Measurements from ENCODE around the gene WDR27. TPM values are rescaled to one million over a fixed set of nuclear protein-coding genes. Genes with fewer than 3 reads are reported as not detected.

The WDR27 gene
- total and polyA plus RNA-seq, 2 donors from 2014 or later, result 12.3 to 45.0 TPM

DNA sequence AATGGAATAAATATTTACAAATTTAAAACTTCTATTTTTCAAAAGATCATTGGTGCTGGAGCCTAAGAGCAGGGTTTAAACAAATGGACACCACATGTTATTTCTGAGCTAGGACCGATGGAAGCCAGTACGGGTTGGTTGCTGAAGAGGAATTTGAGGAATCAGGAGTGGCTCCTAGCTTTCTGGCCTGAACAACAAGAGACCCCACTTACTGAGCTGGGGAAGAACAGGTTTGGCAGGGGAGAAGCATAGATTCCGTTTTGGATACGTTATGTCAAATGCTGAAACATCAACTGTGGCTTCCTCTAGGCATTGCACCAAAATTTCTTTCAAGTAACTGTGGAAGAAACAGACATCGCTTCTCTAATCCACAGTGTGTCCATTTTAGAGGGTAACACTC lies 6.7 kb downstream of the WDR27 start:
- peaks cover 0 to 3% (median 0%) of the 10 kb centered on the region in 3 donors for H3K4me1 ChIP-seq (ENCODE audit: control insufficient read depth in 2 of 3, insufficient read depth in 2 of 3, low read depth in 1 of 3, low read length in 3 of 3)
- H3K27me3 ChIP-seq (ENCODE audit: control insufficient read depth, insufficient read depth, low read length), result no peaks in the 10 kb centered on the region
- intact Hi-C loops (cut with DNase I), result no loop called here
- FAIRE-seq (no peak), DNase-seq (no peak)
- TF ChIP-seq, protein P1, sequence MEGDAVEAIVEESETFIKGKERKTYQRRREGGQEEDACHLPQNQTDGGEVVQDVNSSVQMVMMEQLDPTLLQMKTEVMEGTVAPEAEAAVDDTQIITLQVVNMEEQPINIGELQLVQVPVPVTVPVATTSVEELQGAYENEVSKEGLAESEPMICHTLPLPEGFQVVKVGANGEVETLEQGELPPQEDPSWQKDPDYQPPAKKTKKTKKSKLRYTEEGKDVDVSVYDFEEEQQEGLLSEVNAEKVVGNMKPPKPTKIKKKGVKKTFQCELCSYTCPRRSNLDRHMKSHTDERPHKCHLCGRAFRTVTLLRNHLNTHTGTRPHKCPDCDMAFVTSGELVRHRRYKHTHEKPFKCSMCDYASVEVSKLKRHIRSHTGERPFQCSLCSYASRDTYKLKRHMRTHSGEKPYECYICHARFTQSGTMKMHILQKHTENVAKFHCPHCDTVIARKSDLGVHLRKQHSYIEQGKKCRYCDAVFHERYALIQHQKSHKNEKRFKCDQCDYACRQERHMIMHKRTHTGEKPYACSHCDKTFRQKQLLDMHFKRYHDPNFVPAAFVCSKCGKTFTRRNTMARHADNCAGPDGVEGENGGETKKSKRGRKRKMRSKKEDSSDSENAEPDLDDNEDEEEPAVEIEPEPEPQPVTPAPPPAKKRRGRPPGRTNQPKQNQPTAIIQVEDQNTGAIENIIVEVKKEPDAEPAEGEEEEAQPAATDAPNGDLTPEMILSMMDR (IDR thresholded peaks at IDR 0.05; ENCODE audit: borderline replicate concordance, extremely low read depth, insufficient read depth), result no peak
- peaks cover 0 to 5% (median 0%) of the 10 kb centered on the region in 3 donors for H3K36me3 ChIP-seq (ENCODE audit: control insufficient read depth in 2 of 3, insufficient read depth in 3 of 3, low read length in 3 of 3)
- peaks cover 0 to 3% (median 1%) of the 10 kb centered on the region in 3 donors for H3K9me3 ChIP-seq (ENCODE audit: control insufficient read depth in 2 of 3, insufficient read depth in 1 of 3, low read length in 3 of 3)
- H3K27ac ChIP-seq (ENCODE audit: low read depth in 2 of 2, low read length in 2 of 2), result no peak overlapping the region
- H3K9ac ChIP-seq (ENCODE audit: low read length in 3 of 3), result no peak overlapping the region
- no peak overlapping the region for H3K4me3 ChIP-seq (ENCODE audit: low read length in 3 of 3)

DNA sequence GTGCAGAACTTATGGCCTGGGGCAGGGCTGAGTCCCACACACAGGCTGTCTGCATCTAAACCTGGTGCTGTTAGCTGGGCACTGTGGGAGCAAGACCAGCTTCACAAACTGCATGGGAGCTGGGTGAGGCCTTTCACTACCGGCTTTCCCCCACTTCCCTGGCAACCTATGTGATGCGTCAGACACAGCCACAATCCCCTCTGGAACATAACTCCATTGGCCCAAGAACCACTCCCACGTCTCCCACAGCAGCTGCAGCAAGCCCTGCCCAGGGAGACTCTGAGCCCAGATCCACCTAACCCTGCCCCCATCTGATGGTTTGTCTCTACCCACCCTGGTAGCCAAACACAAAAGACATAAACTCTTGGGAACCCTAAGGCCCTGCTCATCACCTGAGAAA lies 9.3 kb downstream of the WDR27 start:
- H3K36me3 ChIP-seq (ENCODE audit: control insufficient read depth in 2 of 3, insufficient read depth in 3 of 3, low read length in 3 of 3), result peaks cover 2 to 6% (median 5%) of the 10 kb centered on the region in 3 donors
- TF ChIP-seq, protein P1 (IDR thresholded peaks at IDR 0.05; ENCODE audit: borderline replicate concordance, extremely low read depth, insufficient read depth), result no peak
- DNase-seq, result no peak

DNA sequence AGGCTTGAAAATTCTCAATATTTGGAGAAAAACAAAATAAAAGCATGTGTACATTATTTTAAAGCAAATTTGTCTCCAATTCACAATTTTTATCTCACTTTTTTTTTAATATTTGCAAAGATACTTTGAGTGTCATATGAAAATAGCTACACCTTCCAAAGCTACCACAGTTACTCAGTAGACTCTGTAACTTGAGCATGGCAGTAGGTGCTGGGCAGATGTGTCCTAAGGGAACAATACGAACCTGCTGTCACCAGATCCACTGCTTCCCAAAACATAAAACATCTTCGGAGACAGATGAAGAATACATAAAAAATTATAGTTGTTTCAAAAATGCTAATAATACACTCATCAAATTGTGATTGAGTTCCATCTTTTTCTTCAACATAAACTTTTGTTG lies 10.6 kb downstream of the WDR27 start:
- Histone ChIP-seq H3K9ac (ENCODE audit: low read length in 3 of 3) (no peak overlapping the region), H3K4me1 (ENCODE audit: control insufficient read depth in 2 of 3, insufficient read depth in 2 of 3, low read depth in 1 of 3, low read length in 3 of 3) (no peaks in the 10 kb centered on the region), H3K9me3 (ENCODE audit: control insufficient read depth in 2 of 3, insufficient read depth in 1 of 3, low read length in 3 of 3) (peaks cover 0 to 3% (median 3%) of the 10 kb centered on the region in 3 donors), H3K4me3 (ENCODE audit: low read length in 3 of 3) (no peak overlapping the region), H3K36me3 (ENCODE audit: control insufficient read depth in 2 of 3, insufficient read depth in 3 of 3, low read length in 3 of 3) (peaks cover 3 to 9% (median 7%) of the 10 kb centered on the region in 3 donors), H3K27ac (ENCODE audit: low read depth in 2 of 2, low read length in 2 of 2) (no peak overlapping the region), H3K27me3 (ENCODE audit: control insufficient read depth, insufficient read depth, low read length) (no peaks in the 10 kb centered on the region)
- DNase-seq (no peak), FAIRE-seq (no peak)
- intact Hi-C loops (cut with DNase I), result no loop called here
- TF ChIP-seq, protein P1 (IDR thresholded peaks at IDR 0.05; ENCODE audit: borderline replicate concordance, extremely low read depth, insufficient read depth), result no peak

More for the DNA sequence above, 9.3 kb downstream of the WDR27 start:
- intact Hi-C loops (cut with DNase I), result no loop called here
- H3K27me3 ChIP-seq (ENCODE audit: control insufficient read depth, insufficient read depth, low read length), result no peaks in the 10 kb centered on the region
- no peak overlapping the region for H3K27ac ChIP-seq (ENCODE audit: low read depth in 2 of 2, low read length in 2 of 2)
- H3K9me3 ChIP-seq (ENCODE audit: control insufficient read depth in 2 of 3, insufficient read depth in 1 of 3, low read length in 3 of 3), result peaks cover 0 to 3% (median 3%) of the 10 kb centered on the region in 3 donors
- no peak for FAIRE-seq
- no peak overlapping the region for H3K9ac ChIP-seq (ENCODE audit: low read length in 3 of 3)
- H3K4me1 ChIP-seq (ENCODE audit: control insufficient read depth in 2 of 3, insufficient read depth in 2 of 3, low read depth in 1 of 3, low read length in 3 of 3), result no peaks in the 10 kb centered on the region
- no peak overlapping the region for H3K4me3 ChIP-seq (ENCODE audit: low read length in 3 of 3)

DNA sequence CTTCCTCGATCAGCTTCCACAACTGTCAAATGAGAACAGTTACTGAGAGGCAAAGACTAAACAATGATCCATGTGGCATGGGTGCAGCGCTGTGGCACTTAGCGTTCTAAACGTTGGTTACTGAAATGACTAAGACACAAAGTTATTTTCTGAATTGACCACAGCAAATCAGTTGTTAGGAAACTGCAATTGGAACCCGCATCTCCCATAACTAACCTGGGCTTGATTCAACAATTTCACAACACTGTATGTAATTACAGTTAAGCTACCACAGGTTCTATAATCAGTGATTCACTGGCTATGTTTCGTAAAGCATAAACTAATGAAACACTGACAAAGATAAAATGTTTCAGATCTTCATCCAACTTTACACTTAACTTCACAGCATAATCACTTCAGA lies 12.5 kb downstream of the WDR27 start:
- peaks cover 3 to 10% (median 3%) of the 10 kb centered on the region in 3 donors for H3K9me3 ChIP-seq (ENCODE audit: control insufficient read depth in 2 of 3, insufficient read depth in 1 of 3, low read length in 3 of 3)
- no peak overlapping the region for H3K4me3 ChIP-seq (ENCODE audit: low read length in 3 of 3)
- H3K9ac ChIP-seq (ENCODE audit: low read length in 3 of 3), result no peak overlapping the region
- TF ChIP-seq, protein P1 (IDR thresholded peaks at IDR 0.05; ENCODE audit: borderline replicate concordance, extremely low read depth, insufficient read depth), result no peak
- no peaks in the 10 kb centered on the region for H3K27me3 ChIP-seq (ENCODE audit: control insufficient read depth, insufficient read depth, low read length)
- no peak overlapping the region for H3K27ac ChIP-seq (ENCODE audit: low read depth in 2 of 2, low read length in 2 of 2)
- peaks cover 7 to 11% (median 8%) of the 10 kb centered on the region in 3 donors for H3K36me3 ChIP-seq (ENCODE audit: control insufficient read depth in 2 of 3, insufficient read depth in 3 of 3, low read length in 3 of 3)
- H3K4me1 ChIP-seq (ENCODE audit: control insufficient read depth in 2 of 3, insufficient read depth in 2 of 3, low read depth in 1 of 3, low read length in 3 of 3), result no peaks in the 10 kb centered on the region
- FAIRE-seq (no peak), DNase-seq (no peak)
- intact Hi-C loops (cut with DNase I), result no loop called here

All from kidney (tissue), 14 donors.